Measurements from ENCODE around the gene HYOU1. TPM values are rescaled to one million over a fixed set of nuclear protein-coding genes. Genes with fewer than 3 reads are reported as not detected.
"Not testable (repeated sequence)": the region's sequence is repeated elsewhere in the genome, so short reads cannot be mapped to it uniquely, and the experiment has no call there.

Gene HYOU1
- total RNA-seq (100 to 1,000 TPM in 2 of 4 donors, 10 to 100 TPM in 2; 58.8 to 127 (median 105) TPM), polyA plus RNA-seq (52.1 TPM)
- long read RNA-seq, donor 1, full-length matches to known transcripts: 20 of 102 reads
- long read RNA-seq, donor 1, partial matches to known transcripts: 39 of 102 reads
- long read RNA-seq, donor 1, other reads (novel, unspliced or antisense): 43 of 102 reads
- long read RNA-seq, donor 2, full-length matches to known transcripts: 15 of 44 reads
- long read RNA-seq, donor 2, partial matches to known transcripts: 13 of 44 reads
- long read RNA-seq, donor 2, other reads (novel, unspliced or antisense): 16 of 44 reads
- long read RNA-seq, donor 3, full-length matches to known transcripts: 65 of 234 reads
- long read RNA-seq, donor 3, partial matches to known transcripts: 76 of 234 reads
- long read RNA-seq, donor 3, other reads (novel, unspliced or antisense): 93 of 234 reads
- long read RNA-seq, donor 4, full-length matches to known transcripts: 13 of 36 reads
- long read RNA-seq, donor 4, partial matches to known transcripts: 10 of 36 reads
- long read RNA-seq, donor 4, other reads (novel, unspliced or antisense): 13 of 36 reads

GRCh38 chr11:119057000-119057769 lies at the start of gene HYOU1:
TSS of gene HYOU1 (minus strand) at chr11:119057205. CDS start at chr11:119056160, 1,045 bp downstream.
- WGBS: under 1% methylated on average over 79 of the region's 79 CpGs
- H3K9me3 ChIP-seq (ENCODE audit: control insufficient read depth, low read length): no peaks in the 10 kb centered on the region
- H3K4me3 ChIP-seq (ENCODE audit: low read length): peak within 1 kb of the TSS; percentile 71
- H3K4me1 ChIP-seq (ENCODE audit: control insufficient read depth, insufficient read depth, low read length): peaks cover 5% of the 10 kb centered on the region
- DNase-seq (peak; percentile 99 to 100 (median 99)), ATAC-seq (peak; percentile 98)
- H3K27me3 ChIP-seq (ENCODE audit: control insufficient read depth, insufficient read depth): no peaks in the 10 kb centered on the region
- peak within 1 kb of the TSS; percentile 80 for H3K27ac ChIP-seq (ENCODE audit: low read length)
- intact Hi-C loops (cut with DNase I): no loop called here

GRCh38 chr11:119103793-119104192 lies 46.8 kb upstream of the HYOU1 start:
- DNase-seq (no peak), ATAC-seq (no peak)
- no peak overlapping the region for H3K27ac ChIP-seq (ENCODE audit: low read length)
- H3K9me3 ChIP-seq (ENCODE audit: control insufficient read depth, low read length): no peaks in the 10 kb centered on the region
- H3K4me3 ChIP-seq (ENCODE audit: low read length): no peak overlapping the region
- 55% methylated on average over 4 of the region's 4 CpGs for WGBS
- H3K27me3 ChIP-seq (ENCODE audit: control insufficient read depth, insufficient read depth): no peaks in the 10 kb centered on the region
- intact Hi-C loops (cut with DNase I): no loop called here
- H3K4me1 ChIP-seq (ENCODE audit: control insufficient read depth, insufficient read depth, low read length): peaks cover 12% of the 10 kb centered on the region

- WGBS: 81% methylated on average over 18 of the region's 18 CpGs
- Histone ChIP-seq H3K4me3 (ENCODE audit: low read length) (peak overlapping the region; percentile 87), H3K27ac (ENCODE audit: low read length) (peak overlapping the region; percentile 73), H3K4me1 (ENCODE audit: control insufficient read depth, insufficient read depth, low read length) (peaks cover 12% of the 10 kb centered on the region)
- ATAC-seq; DNase-seq; H3K9me3 ChIP-seq (ENCODE audit: control insufficient read depth, low read length); intact Hi-C loops (cut with DNase I); H3K27me3 ChIP-seq (ENCODE audit: control insufficient read depth, insufficient read depth): not testable (repeated sequence)
Measured at GRCh38 chr11:119103161-119103664, 46.2 kb upstream of the HYOU1 start.

GRCh38 chr11:119101759-119102423 lies 44.9 kb upstream of the HYOU1 start, which contains the start of gene DPAGT1:
TSS of gene DPAGT1 (minus strand) at chr11:119101853. CDS start at chr11:119101655, 198 bp downstream.
- WGBS: under 1% methylated on average over 32 of the region's 32 CpGs
- peak within 1 kb of the TSS; percentile 87 for H3K4me3 ChIP-seq (ENCODE audit: low read length)
- peaks cover 12% of the 10 kb centered on the region for H3K4me1 ChIP-seq (ENCODE audit: control insufficient read depth, insufficient read depth, low read length)
- intact Hi-C loops (cut with DNase I): no loop called here
- ATAC-seq (peak; percentile 95 to 96), DNase-seq (peak; percentile 91 to 94 (median 93))
- peak within 1 kb of the TSS; percentile 96 for H3K27ac ChIP-seq (ENCODE audit: low read length)
- no peaks in the 10 kb centered on the region for H3K9me3 ChIP-seq (ENCODE audit: control insufficient read depth, low read length)
- H3K27me3 ChIP-seq (ENCODE audit: control insufficient read depth, insufficient read depth): no peaks in the 10 kb centered on the region

- Histone ChIP-seq H3K27me3 (ENCODE audit: control insufficient read depth, insufficient read depth) (no peaks in the 10 kb centered on the region), H3K9me3 (ENCODE audit: control insufficient read depth, low read length) (no peaks in the 10 kb centered on the region), H3K27ac (ENCODE audit: low read length) (peak overlapping the region; percentile 96), H3K4me3 (ENCODE audit: low read length) (peak overlapping the region; percentile 87), H3K4me1 (ENCODE audit: control insufficient read depth, insufficient read depth, low read length) (peaks cover 7% of the 10 kb centered on the region)
- DNase-seq (no peak), ATAC-seq (peak; percentile 11 to 13)
- 1% methylated on average over 29 of the region's 29 CpGs for WGBS
- intact Hi-C loops (cut with DNase I): no loop called here
Measured at GRCh38 chr11:119100994-119101758, 44.2 kb upstream of the HYOU1 start.

- no peak for ATAC-seq
- H3K4me1 ChIP-seq (ENCODE audit: control insufficient read depth, insufficient read depth, low read length): peaks cover 7% of the 10 kb centered on the region
- no peaks in the 10 kb centered on the region for H3K27me3 ChIP-seq (ENCODE audit: control insufficient read depth, insufficient read depth)
- no peaks in the 10 kb centered on the region for H3K9me3 ChIP-seq (ENCODE audit: control insufficient read depth, low read length)
- intact Hi-C loops (cut with DNase I): no loop called here
- peak overlapping the region; percentile 87 for H3K4me3 ChIP-seq (ENCODE audit: low read length)
- 53% methylated on average over 11 of the region's 11 CpGs for WGBS
- H3K27ac ChIP-seq (ENCODE audit: low read length): no peak overlapping the region
- no peak for DNase-seq
Measured at GRCh38 chr11:119100246-119100970, 43.4 kb upstream of the HYOU1 start.

- no peak for ATAC-seq
- WGBS: 77% methylated on average over 6 of the region's 6 CpGs
- Histone ChIP-seq H3K9me3 (ENCODE audit: control insufficient read depth, low read length) (no peaks in the 10 kb centered on the region), H3K27ac (ENCODE audit: low read length) (no peak overlapping the region), H3K4me3 (ENCODE audit: low read length) (no peak overlapping the region), H3K4me1 (ENCODE audit: control insufficient read depth, insufficient read depth, low read length) (peaks cover 7% of the 10 kb centered on the region), H3K27me3 (ENCODE audit: control insufficient read depth, insufficient read depth) (no peaks in the 10 kb centered on the region)
- no peak for DNase-seq
- intact Hi-C loops (cut with DNase I): no loop called here
Measured at GRCh38 chr11:119099711-119100110, 42.7 kb upstream of the HYOU1 start.

GRCh38 chr11:119095066-119095880 lies 38.3 kb upstream of the HYOU1 start:
- Histone ChIP-seq H3K4me1 (ENCODE audit: control insufficient read depth, insufficient read depth, low read length) (peaks cover 9% of the 10 kb centered on the region), H3K27me3 (ENCODE audit: control insufficient read depth, insufficient read depth) (no peaks in the 10 kb centered on the region), H3K9me3 (ENCODE audit: control insufficient read depth, low read length) (no peaks in the 10 kb centered on the region), H3K27ac (ENCODE audit: low read length) (peak overlapping the region; percentile 81), H3K4me3 (ENCODE audit: low read length) (peak overlapping the region; percentile 66)
- whole genome bisulfite sequencing: under 1% methylated on average over 79 of the region's 79 CpGs
- intact Hi-C loops (cut with DNase I): no loop called here
- peak; percentile 98 to 99 (median 99) for DNase-seq
- peak; percentile 96 to 97 for ATAC-seq

- Histone ChIP-seq H3K27ac (ENCODE audit: low read length) (peak overlapping the region; percentile 81), H3K4me3 (ENCODE audit: low read length) (peak overlapping the region; percentile 66), H3K9me3 (ENCODE audit: control insufficient read depth, low read length) (no peaks in the 10 kb centered on the region), H3K27me3 (ENCODE audit: control insufficient read depth, insufficient read depth) (no peaks in the 10 kb centered on the region), H3K4me1 (ENCODE audit: control insufficient read depth, insufficient read depth, low read length) (peaks cover 9% of the 10 kb centered on the region)
- DNase-seq (peak; percentile 89 to 94 (median 94)), ATAC-seq (peak; percentile 89 to 90)
- WGBS: under 1% methylated on average over 19 of the region's 19 CpGs
- intact Hi-C loops (cut with DNase I): no loop called here
Measured at GRCh38 chr11:119094816-119095065, 37.7 kb upstream of the HYOU1 start.
